ENCODE measurements around the gene CKM. TPM values are rescaled to one million over a fixed set of nuclear protein-coding genes. Genes with fewer than 3 reads are reported as not detected.

CKM gene
- total RNA-seq, 1 donor = 0.43 TPM

DNA sequence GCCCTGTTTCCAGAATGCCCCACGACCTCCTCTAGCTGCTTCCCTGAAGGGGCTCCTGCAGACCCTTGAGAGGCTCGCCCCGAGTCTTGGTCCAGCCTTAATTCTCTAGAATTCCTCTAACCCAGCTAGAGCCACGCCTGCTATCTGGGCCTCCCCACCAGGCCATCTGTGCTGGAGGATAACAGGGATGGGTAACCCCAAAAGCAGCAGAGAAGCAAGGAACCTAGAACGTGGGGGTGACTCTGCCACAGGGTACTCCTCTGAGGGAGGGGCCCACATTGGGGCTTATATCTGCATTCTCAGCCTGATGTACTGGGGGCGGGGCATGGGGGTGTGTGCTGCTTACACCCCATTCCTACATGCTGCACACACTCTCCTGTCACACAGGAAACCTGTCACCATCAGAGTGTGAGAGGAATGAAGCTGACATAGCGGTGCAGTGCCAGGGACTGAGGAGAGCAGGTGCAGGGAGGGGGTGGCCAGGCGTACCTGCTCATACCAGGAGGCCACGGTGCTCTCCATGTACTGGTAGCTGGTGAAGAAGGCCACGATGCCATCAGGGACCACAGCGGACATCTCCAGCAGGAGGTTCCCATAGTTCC lies 31.7 kb upstream of the CKM start:
- H3K4me3 ChIP-seq (ENCODE audit: low read depth, low read length) = no peak overlapping the region
- no peak for DNase-seq (ENCODE audit: low read depth)
- TF ChIP-seq, protein P1, sequence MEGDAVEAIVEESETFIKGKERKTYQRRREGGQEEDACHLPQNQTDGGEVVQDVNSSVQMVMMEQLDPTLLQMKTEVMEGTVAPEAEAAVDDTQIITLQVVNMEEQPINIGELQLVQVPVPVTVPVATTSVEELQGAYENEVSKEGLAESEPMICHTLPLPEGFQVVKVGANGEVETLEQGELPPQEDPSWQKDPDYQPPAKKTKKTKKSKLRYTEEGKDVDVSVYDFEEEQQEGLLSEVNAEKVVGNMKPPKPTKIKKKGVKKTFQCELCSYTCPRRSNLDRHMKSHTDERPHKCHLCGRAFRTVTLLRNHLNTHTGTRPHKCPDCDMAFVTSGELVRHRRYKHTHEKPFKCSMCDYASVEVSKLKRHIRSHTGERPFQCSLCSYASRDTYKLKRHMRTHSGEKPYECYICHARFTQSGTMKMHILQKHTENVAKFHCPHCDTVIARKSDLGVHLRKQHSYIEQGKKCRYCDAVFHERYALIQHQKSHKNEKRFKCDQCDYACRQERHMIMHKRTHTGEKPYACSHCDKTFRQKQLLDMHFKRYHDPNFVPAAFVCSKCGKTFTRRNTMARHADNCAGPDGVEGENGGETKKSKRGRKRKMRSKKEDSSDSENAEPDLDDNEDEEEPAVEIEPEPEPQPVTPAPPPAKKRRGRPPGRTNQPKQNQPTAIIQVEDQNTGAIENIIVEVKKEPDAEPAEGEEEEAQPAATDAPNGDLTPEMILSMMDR (IDR thresholded peaks at IDR 0.05; ENCODE audit: insufficient read depth, low read depth, low read length) = no peak

DNA sequence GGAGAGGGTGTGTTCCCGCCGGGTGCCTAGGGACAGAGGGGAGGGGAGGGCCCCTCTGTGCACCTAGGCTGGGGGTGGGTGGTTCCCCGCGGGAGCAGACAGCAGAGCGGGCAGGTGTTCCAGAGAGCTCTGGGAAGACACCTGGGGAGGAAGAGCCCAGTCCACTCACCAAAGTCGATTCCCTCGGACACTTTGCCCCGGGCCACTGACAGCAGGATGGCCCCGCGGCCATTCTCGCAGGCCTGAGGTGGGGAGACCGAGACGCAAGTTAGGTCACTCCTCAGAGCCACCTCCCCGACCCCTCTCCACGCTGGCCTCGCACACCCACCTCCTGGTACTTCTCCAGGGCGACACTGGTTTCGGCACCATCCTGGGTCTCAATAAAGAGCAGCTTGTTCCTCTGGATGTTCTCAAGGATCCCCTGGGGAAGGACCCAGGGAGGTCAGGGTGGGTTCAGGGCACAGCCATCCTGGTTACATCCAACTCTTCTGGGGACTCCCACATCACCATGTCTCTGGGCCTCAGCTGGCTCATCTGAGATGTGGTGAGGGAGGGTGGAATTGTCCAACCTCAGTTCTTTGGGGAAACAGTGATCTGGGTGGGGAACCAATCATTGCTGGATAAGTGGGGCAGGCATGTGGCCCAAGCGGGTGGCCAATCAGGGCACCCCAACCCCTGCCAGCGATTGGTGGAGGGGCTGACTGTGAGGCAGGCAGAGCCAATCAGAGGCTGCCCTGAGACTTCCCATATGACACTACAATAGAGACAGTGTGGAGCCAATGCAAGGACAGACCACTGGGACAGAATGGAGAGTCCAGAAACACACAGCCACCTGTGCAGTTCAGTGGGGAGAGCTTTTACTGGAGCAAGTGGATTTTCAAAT lies 30.5 kb upstream of the CKM start:
- TF ChIP-seq, protein P1 (IDR thresholded peaks at IDR 0.05; ENCODE audit: insufficient read depth, low read depth, low read length) = no peak
- no peak for DNase-seq (ENCODE audit: low read depth)
- no peak overlapping the region for H3K4me3 ChIP-seq (ENCODE audit: low read depth, low read length)

DNA sequence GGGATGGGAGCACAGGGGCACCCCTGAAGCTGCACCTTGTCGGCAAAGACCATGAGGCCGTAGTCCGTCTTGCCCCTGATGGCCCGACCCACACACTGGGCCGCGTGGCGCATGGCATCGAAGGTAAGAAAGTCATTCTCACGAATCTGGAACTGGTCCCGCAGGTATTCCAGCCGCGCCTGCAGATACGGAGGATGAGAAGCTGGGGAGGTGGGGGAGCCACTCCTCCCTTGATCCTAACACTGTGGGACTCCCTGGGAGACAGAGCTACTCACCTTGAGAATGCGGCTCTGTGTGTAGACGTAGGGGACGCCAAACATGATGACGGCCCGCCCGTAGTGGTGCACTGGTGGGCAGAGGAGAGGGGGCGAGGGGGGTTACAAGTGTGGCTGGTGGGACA lies 29.8 kb upstream of the CKM start:
- TF ChIP-seq, protein P1 (IDR thresholded peaks at IDR 0.05; ENCODE audit: insufficient read depth, low read depth, low read length) = no peak
- no peak overlapping the region for H3K4me3 ChIP-seq (ENCODE audit: low read depth, low read length)
- DNase-seq (ENCODE audit: low read depth) = no peak

DNA sequence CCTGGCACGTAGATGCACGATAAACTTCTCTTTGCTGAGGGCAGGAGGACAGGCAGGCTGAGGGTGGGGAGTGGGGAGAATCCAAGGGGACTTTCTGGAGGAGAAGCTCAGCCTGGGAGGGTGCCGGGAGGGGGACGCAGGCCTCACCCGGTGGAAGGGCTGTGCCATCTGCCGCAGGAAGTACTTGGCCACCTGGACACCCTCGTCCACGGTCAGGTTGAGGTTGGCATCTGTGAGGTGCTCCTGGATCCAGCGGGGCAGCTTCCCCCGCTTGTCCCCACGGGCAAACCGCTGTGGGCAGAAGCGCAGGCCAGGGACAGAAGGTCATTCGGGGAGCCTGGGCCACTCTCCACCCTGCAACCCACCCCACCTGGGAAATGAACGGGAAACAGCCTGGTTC lies 29.4 kb upstream of the CKM start:
- no peak for DNase-seq (ENCODE audit: low read depth)
- H3K4me3 ChIP-seq (ENCODE audit: low read depth, low read length) = no peak overlapping the region
- TF ChIP-seq, protein P1 (IDR thresholded peaks at IDR 0.05; ENCODE audit: insufficient read depth, low read depth, low read length) = no peak

DNA sequence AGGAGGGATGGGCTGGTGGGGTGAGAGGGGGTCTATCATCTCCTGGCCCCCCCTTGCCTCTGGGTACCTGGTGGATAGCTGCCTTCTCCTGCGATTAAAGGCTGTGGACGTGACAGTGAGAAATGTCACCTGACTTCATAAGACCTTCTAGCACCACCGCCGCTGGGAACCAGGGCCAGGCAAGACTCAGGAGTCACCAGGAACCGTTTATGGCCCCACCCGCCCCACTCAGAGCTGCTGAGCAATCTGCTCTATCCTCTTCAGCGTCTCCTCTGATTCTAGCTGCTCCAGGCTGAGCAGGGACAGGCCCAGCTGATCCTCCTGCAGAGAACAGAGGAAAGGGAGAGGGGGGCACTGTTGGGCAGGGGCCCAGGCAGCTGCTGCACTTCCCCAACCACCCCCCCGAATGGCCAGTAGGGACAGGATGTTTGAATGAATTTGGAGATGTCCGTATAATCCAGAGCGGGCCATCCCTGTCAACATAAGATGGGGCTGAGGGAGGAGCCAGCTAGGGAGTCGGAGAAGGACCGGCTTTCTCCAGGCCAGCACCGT lies 28.8 kb upstream of the CKM start:
- DNase-seq (ENCODE audit: low read depth) = no peak
- H3K4me3 ChIP-seq (ENCODE audit: low read depth, low read length) = no peak overlapping the region
- TF ChIP-seq, protein P1 (IDR thresholded peaks at IDR 0.05; ENCODE audit: insufficient read depth, low read depth, low read length) = no peak

DNA sequence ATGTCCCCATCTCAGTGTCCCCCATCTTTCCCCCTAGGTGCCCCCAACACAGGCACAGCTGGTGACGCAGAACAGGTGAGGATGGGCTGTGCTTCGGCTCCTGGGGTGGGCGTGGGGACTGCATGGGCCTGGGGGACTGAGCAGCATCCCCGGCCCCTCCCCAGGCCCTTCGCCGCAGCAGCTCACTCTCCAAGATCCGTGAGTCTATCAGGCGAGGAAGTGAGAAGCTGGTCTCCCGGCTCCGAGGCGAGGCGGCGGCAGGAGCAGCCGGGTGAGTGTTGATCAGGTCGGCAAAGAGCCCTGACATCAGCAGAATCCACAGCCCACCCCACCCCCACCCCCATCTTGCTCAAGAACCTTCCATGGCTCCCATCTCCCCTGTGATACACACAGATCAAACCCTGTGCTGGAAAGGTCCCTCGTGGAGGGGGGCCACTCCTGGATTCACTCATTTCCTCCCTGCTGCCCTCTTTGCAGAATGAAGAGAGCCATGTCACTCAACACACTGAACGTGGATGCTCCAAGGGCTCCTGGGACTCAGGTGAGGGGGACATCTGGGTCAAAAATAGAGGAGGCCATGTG lies 27.9 kb upstream of the CKM start:
- TF ChIP-seq, protein P1 (IDR thresholded peaks at IDR 0.05; ENCODE audit: insufficient read depth, low read depth, low read length) = no peak
- H3K4me3 ChIP-seq (ENCODE audit: low read depth, low read length) = no peak overlapping the region
- no peak for DNase-seq (ENCODE audit: low read depth)
